ENCODE measurements around the gene IP6K1. TPM values are rescaled to one million over a fixed set of nuclear protein-coding genes. Genes with fewer than 3 reads are reported as not detected.
"Not testable (repeated sequence)": the region's sequence is repeated elsewhere in the genome, so short reads cannot be mapped to it uniquely, and the experiment has no call there.

IP6K1 gene
- 10 to 100 TPM; 18.3 to 20.3 TPM for total RNA-seq

GRCh38 chr3:49786357-49787181 is at the start of gene IP6K1:
IP6K1 (minus strand) TSS chr3:49786542; CDS start chr3:49748040, 38,502 bp downstream.
- Mint-ChIP-seq H3K27ac (peak within 1 kb of the TSS; percentile 86), H3K4me3 (peak within 1 kb of the TSS; percentile 83), H3K27me3 (ENCODE audit: low read depth) (no peaks in the 10 kb centered on the region), H3K4me1 (ENCODE audit: low read depth) (peaks cover 28% of the 10 kb centered on the region), H3K36me3 (ENCODE audit: low read depth) (peaks cover 14% of the 10 kb centered on the region), H3K9me3 (no peaks in the 10 kb centered on the region)
- DNase-seq, result peak; percentile 100
- intact Hi-C loops (cut with micrococcal nuclease), result loop anchor here (1.0 to 5.0 kb wide), 7 partner anchors 27 to 764 kb away; partner anchors contain the start of genes AMIGO3, APEH, IFRD2 and NDUFAF3
- CTCF ChIA-PET, result interaction anchor here (1.2 to 2.9 kb wide), 4 partner anchors 14 to 246 kb away, joined by 3 to 17 read pairs (median 4); no protein-coding TSS in a partner anchor

GRCh38 chr3:49831341-49831740 is 45.0 kb upstream of the IP6K1 start:
- H3K27ac Mint-ChIP-seq, result no peak overlapping the region
- H3K4me3 Mint-ChIP-seq, result no peak overlapping the region
- no peaks in the 10 kb centered on the region for H3K9me3 Mint-ChIP-seq
- intact Hi-C loops (cut with micrococcal nuclease), result no loop called here
- H3K27me3 Mint-ChIP-seq (ENCODE audit: low read depth), result no peaks in the 10 kb centered on the region
- no peak for DNase-seq
- H3K36me3 Mint-ChIP-seq (ENCODE audit: low read depth), result peaks cover 23% of the 10 kb centered on the region
- CTCF ChIA-PET, result no interaction called here
- H3K4me1 Mint-ChIP-seq (ENCODE audit: low read depth), result no peaks in the 10 kb centered on the region

- intact Hi-C loops (cut with micrococcal nuclease), result no loop called here
- CTCF ChIA-PET, result interaction anchor here (0.7 to 1.8 kb wide), 2 partner anchors 12 to 28 kb away, joined by 3 to 5 read pairs; no protein-coding TSS in a partner anchor
- Mint-ChIP-seq H3K36me3 (ENCODE audit: low read depth) (peaks cover 13% of the 10 kb centered on the region), H3K9me3 (no peaks in the 10 kb centered on the region), H3K4me3 (no peak overlapping the region), H3K27me3 (ENCODE audit: low read depth) (no peaks in the 10 kb centered on the region), H3K27ac (no peak overlapping the region), H3K4me1 (ENCODE audit: low read depth) (no peaks in the 10 kb centered on the region)
- DNase-seq, result no peak
Observed at GRCh38 chr3:49826016-49826415, 39.7 kb upstream of the IP6K1 start.

GRCh38 chr3:49823131-49823530 is 36.8 kb upstream of the IP6K1 start:
- H3K4me1 Mint-ChIP-seq (ENCODE audit: low read depth); H3K9me3 Mint-ChIP-seq; H3K27me3 Mint-ChIP-seq (ENCODE audit: low read depth); intact Hi-C loops (cut with micrococcal nuclease); H3K27ac Mint-ChIP-seq; DNase-seq; H3K4me3 Mint-ChIP-seq; H3K36me3 Mint-ChIP-seq (ENCODE audit: low read depth): not testable (repeated sequence)
- CTCF ChIA-PET, result interaction anchor here (1.1 to 1.8 kb wide), 2 partner anchors 16 to 21 kb away, joined by 5 to 6 read pairs; no protein-coding TSS in a partner anchor

DNA sequence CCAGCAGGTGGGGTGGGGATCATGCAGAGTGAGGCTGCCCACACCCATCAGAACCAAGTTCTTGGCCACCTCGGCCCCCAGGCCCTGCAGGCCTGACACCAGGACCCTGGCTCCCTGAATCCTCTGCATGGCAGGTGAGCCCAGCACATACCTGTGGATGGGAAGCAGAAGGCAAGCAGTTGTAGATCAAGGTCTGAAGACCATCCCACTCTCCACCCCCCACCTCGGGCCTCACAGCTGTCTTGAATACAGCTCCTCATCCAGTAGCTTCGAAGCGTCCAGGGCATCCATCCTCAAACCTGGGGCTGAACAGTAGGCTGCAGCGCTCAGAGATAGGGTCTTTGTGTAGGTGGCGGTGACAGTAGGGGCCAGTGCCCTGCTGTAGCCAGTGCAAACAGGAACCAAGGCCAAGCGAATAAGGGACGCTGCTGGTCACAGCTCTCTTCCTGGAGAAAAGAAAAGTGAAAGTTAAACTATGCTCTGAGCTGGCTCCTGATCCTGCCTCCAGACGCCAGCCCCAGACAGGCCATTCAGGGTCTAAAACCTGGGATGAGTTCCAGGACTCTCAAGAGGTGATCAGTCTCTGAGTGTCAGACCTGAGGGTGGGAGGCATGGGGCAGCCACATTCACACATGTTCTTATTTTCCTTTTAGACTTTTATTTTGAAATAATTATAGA is 27.3 kb upstream of the IP6K1 start, which contains the start of gene UBA7:
Gene UBA7 (minus strand): TSS at position 457 of the 678 bp plus-strand sequence. CDS start 166 bp downstream, at position 291.
- Mint-ChIP-seq H3K4me3 (peak within 1 kb of the TSS; percentile 96), H3K9me3 (no peaks in the 10 kb centered on the region), H3K4me1 (ENCODE audit: low read depth) (peaks cover 18% of the 10 kb centered on the region), H3K27ac (peak within 1 kb of the TSS; percentile 90), H3K36me3 (ENCODE audit: low read depth) (peaks cover 3% of the 10 kb centered on the region), H3K27me3 (ENCODE audit: low read depth) (no peaks in the 10 kb centered on the region)
- intact Hi-C loops (cut with micrococcal nuclease), result loop anchor here (1.0 kb wide), 2 partner anchors 10 to 27 kb away; partner anchors contain the start of genes INKA1 and IP6K1
- CTCF ChIA-PET, result interaction anchor here (0.6 to 2.3 kb wide), 6 partner anchors 8 to 141 kb away, joined by 3 to 21 read pairs (median 7); partner anchors contain the start of gene INKA1
- DNase-seq, result peak; percentile 55

DNA sequence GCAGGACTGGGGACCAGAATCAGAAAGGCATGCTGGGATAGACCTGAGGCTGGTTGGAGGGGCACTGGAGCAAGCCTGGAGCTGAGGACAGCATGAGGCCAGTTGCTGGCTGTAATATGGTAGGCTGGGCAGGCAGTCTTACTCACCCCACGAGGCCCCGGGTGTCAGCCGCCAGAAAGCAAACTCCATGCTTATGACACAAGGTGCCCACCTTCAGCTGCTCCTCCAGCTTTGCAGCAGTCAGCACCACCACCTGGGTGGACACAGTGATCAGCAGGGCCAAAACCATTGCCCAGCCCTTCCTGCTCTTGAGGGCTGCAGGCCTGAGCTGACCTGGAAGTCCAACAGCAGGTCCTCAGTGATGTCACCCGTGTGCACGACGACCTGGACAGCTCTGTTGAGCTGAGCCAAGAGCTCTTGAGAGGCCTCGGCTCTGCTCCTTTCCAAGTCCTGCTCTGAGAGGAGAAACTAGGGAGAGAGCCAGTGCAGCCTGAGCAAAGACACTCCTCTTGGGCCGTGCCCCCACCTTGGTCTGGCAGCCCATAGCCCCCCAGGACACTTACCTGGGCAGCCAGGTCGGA is 26.7 kb upstream of the IP6K1 start:
- Mint-ChIP-seq H3K4me1 (ENCODE audit: low read depth) (peaks cover 25% of the 10 kb centered on the region), H3K27ac (peak overlapping the region; percentile 90), H3K9me3 (no peaks in the 10 kb centered on the region), H3K4me3 (peak overlapping the region; percentile 96), H3K27me3 (ENCODE audit: low read depth) (no peaks in the 10 kb centered on the region), H3K36me3 (ENCODE audit: low read depth) (peaks cover 3% of the 10 kb centered on the region)
- DNase-seq, result no peak
- intact Hi-C loops (cut with micrococcal nuclease), result loop anchor here (1.0 kb wide), 2 partner anchors 10 to 27 kb away; partner anchors contain the start of genes INKA1 and IP6K1
- CTCF ChIA-PET, result interaction anchor here (0.6 to 2.3 kb wide), 4 partner anchors 8 to 141 kb away, joined by 6 to 21 read pairs (median 8); partner anchors contain the start of gene INKA1

DNA sequence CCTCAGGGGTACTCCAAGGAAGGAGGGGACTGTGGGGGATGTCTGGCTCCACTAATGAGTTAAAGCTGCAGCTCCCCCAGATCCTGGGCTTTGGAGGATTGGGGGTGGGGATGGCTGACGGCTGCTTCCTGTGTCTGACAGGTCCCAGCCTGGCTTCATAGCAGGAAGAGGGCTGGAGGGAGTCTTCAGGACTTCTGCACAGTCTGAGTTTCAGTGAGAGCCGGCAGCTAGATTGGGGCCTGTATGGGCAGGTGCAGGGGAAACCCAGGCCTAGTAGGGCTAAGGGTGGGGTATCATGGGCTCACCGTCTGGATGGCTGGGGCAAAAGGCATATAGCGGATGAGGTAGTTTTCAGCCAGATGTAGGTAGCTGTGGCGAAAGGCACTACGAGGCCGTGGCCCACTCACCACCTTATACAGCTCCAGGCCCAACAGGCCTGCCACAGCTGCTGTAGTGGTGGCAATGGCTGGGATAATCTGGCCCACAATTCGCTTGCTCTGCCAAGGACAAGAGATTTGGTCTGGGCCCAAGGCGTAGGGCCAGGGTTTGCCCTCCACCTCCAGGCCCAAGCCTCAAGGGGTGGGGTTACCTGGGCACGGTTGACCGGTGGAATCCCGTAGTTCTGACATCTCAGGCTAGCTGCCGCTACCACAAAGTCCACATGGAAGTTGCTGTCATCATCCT is 21.2 kb upstream of the IP6K1 start:
- H3K36me3 Mint-ChIP-seq (ENCODE audit: low read depth), result peaks cover 2% of the 10 kb centered on the region
- DNase-seq, result no peak
- peak overlapping the region; percentile 76 for H3K27ac Mint-ChIP-seq
- CTCF ChIA-PET, result interaction anchor here (0.5 to 11.0 kb wide), 2 partner anchors 21 to 30 kb away, joined by 4 to 165 read pairs; no protein-coding TSS in a partner anchor
- H3K4me3 Mint-ChIP-seq, result no peak overlapping the region
- H3K9me3 Mint-ChIP-seq, result no peaks in the 10 kb centered on the region
- H3K4me1 Mint-ChIP-seq (ENCODE audit: low read depth), result peaks cover 51% of the 10 kb centered on the region
- no peaks in the 10 kb centered on the region for H3K27me3 Mint-ChIP-seq (ENCODE audit: low read depth)
- intact Hi-C loops (cut with micrococcal nuclease), result no loop called here

- no peak for DNase-seq
- Mint-ChIP-seq H3K9me3 (no peaks in the 10 kb centered on the region), H3K36me3 (ENCODE audit: low read depth) (peaks cover 2% of the 10 kb centered on the region), H3K4me1 (ENCODE audit: low read depth) (peaks cover 53% of the 10 kb centered on the region), H3K27ac (no peak overlapping the region), H3K4me3 (no peak overlapping the region), H3K27me3 (ENCODE audit: low read depth) (peaks cover 2% of the 10 kb centered on the region)
- CTCF ChIA-PET, result interaction anchor here (0.6 to 11.0 kb wide), 2 partner anchors 16 to 31 kb away, joined by 4 to 165 read pairs; no protein-coding TSS in a partner anchor
- intact Hi-C loops (cut with micrococcal nuclease), result no loop called here
Observed at GRCh38 chr3:49806850-49807249, 20.5 kb upstream of the IP6K1 start.

DNA sequence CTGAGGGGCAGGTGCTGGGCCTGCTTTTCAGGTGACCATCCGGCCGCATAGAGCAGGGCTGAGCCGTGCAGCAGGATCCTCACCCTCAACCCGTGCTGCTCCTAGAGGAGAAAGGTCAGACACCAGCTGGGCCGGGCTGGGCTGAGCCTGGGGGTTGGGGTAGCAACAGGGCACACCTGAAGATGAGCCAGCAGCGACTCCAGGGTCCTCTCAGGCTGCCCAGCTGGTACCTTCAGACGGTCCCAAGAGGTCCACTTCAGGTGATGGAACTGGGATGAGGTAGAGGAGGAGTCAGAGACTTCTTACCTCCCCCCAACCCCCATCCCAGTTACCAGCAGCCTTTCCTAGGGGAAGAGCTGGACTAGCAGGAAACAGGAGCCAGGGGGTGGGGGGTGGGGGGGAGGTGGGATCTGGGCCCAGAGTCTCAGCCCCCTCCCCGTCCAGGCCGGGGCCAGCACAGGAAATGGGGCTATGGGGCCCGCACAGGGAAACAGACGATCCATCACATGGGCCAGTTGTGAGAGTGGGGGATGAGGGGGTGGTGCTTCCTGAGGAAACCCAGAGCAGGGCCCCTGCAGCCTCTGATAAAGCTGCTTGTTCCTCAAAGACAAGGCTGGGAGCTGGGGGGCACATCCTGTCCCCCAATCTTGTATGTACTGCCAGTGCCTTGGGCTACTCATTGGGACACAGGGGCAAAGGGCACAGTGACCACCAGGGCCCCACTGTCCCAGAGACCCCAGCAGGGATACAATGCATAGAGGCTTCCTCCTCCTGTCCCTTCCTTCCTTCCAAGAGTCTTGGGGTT is 19.8 kb upstream of the IP6K1 start:
- Mint-ChIP-seq H3K27me3 (ENCODE audit: low read depth) (peaks cover 2% of the 10 kb centered on the region), H3K4me1 (ENCODE audit: low read depth) (peaks cover 51% of the 10 kb centered on the region), H3K4me3 (no peak overlapping the region), H3K27ac (peak overlapping the region; percentile 42), H3K9me3 (no peaks in the 10 kb centered on the region), H3K36me3 (ENCODE audit: low read depth) (peaks cover 2% of the 10 kb centered on the region)
- intact Hi-C loops (cut with micrococcal nuclease), result no loop called here
- peak; percentile 68 for DNase-seq
- CTCF ChIA-PET, result interaction anchor here (0.6 to 11.0 kb wide), 4 partner anchors 7 to 31 kb away, joined by 3 to 165 read pairs (median 5); partner anchors contain the start of gene UBA7

GRCh38 chr3:49805367-49805782 is 19.0 kb upstream of the IP6K1 start:
- Mint-ChIP-seq H3K36me3 (ENCODE audit: low read depth) (peaks cover 2% of the 10 kb centered on the region), H3K9me3 (no peaks in the 10 kb centered on the region), H3K27me3 (ENCODE audit: low read depth) (peaks cover 2% of the 10 kb centered on the region), H3K27ac (no peak overlapping the region), H3K4me3 (no peak overlapping the region), H3K4me1 (ENCODE audit: low read depth) (peaks cover 51% of the 10 kb centered on the region)
- no peak for DNase-seq
- CTCF ChIA-PET, result interaction anchor here (0.5 to 11.0 kb wide), 5 partner anchors 8 to 288 kb away, joined by 3 to 165 read pairs (median 8); partner anchors contain the start of gene UBA7
- intact Hi-C loops (cut with micrococcal nuclease), result no loop called here

All from activated naive CD4-positive, alpha-beta T cell treated with anti-CD3 and anti-CD28 coated beads for 36 hours (primary cell).